ENCODE results near the gene MPHOSPH6.
"Not testable (repeated sequence)": the region's sequence is repeated elsewhere in the genome, so short reads cannot be mapped to it uniquely, and the experiment has no call there.

- not testable (repeated sequence) for TF ChIP-seq CTCF, POLR2A (IDR thresholded peaks at IDR 0.05)
These were observed 30.8 kb downstream of the MPHOSPH6 start for GRCh38 chr16:82139286-82139571.
